Measurements from ENCODE around the gene SLC25A25. TPM values are rescaled to one million over a fixed set of nuclear protein-coding genes. Genes with fewer than 3 reads are reported as not detected.

Gene SLC25A25
- total and polyA plus RNA-seq, 2 of the 8 experiments (the other 6 are each of a cell fraction or from before 2014, with no cell fraction given): 6.5 to 18.5 TPM

GRCh38 chr9:128145951-128146351 is 77.9 kb downstream of the SLC25A25 start (continued):
- no peak for TF ChIP-seq POU5F1 (IDR thresholded peaks at IDR 0.05; ENCODE audit: low read depth, low read length)
